ENCODE measurements around the gene RBP3.

The RBP3 gene

GRCh38 chr10:47403446-47404318 lies 55.5 kb downstream of the RBP3 start:
- DNase-seq = no peak

GRCh38 chr10:47404446-47404845 lies 56.3 kb downstream of the RBP3 start:
- no peak for DNase-seq

- DNase-seq = no peak
Observed at GRCh38 chr10:47404937-47405336, 56.8 kb downstream of the RBP3 start.

DNA sequence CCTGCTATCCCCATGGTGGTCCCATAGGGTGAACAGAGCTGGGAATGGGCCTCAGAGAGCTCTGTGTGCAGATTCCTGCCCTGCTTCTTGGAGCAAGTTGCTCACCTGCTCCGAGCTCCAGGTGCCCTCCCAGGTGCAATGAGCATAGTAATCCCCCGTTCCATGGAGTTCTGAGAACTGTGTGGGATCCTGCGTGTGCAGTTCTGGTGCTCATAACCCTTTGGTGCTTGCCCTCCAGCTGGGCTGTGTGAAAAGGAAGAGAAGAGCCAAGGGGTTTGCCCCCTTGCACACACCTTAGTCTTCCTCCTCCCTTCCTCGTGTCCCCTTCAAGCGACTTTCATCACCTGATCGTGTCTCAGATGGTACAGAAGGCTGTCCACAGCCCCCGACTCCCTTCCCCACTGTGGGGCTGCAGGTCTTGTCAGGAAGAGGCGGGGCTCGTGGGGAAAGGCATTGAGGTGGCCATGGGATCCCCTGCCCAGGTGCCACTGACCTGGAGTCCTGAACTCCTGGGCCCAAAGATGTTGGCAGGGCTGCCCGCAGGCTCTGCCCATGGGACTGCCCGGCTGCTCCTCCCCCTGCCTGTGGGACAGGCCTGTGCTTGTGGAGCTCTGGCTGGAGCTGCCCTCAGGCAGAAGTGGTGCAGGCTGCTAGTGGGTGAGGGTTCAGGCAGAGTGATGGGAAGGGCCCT lies 57.8 kb downstream of the RBP3 start:
- DNase-seq = no peak

DNA sequence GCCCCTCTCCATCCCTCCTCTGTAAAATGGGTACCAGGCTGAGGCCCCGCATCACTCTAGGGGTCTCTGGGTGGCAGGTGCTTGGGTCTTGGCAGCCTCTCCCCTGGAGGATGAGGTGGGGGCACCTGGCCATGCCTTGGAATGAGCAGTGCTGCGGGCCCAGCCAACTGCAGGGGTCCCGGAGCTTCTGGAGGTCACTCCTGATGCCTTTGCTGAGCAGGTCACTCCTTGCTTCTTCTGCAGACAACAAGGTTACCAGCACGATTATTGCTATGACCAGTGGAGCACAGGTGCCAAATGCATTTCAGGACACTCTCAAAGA lies 58.3 kb downstream of the RBP3 start:
- no peak for DNase-seq

GRCh38 chr10:47406870-47407691 lies 58.9 kb downstream of the RBP3 start:
- no peak for DNase-seq

Data from activated CD4-positive, CD25-positive, alpha-beta regulatory T cell treated with anti-CD3 and anti-CD28 coated beads, Interleukin-2, amount 50 U/mL, for 72 hours (primary cell).